Fibroblast of upper back skin (primary cell): ENCODE measurements around the gene PBX3.
A peak's percentile ranks its signal among the peaks of the same experiment; 100 is the strongest.
"Not testable (repeated sequence)": the region's sequence is repeated elsewhere in the genome, so short reads cannot be mapped to it uniquely, and the experiment has no call there.

Source experiments
- DNase-seq: peaks from one replicate; pipeline ENCODE4 v3.0.0-alpha.2; 2013

PBX3 gene

DNA sequence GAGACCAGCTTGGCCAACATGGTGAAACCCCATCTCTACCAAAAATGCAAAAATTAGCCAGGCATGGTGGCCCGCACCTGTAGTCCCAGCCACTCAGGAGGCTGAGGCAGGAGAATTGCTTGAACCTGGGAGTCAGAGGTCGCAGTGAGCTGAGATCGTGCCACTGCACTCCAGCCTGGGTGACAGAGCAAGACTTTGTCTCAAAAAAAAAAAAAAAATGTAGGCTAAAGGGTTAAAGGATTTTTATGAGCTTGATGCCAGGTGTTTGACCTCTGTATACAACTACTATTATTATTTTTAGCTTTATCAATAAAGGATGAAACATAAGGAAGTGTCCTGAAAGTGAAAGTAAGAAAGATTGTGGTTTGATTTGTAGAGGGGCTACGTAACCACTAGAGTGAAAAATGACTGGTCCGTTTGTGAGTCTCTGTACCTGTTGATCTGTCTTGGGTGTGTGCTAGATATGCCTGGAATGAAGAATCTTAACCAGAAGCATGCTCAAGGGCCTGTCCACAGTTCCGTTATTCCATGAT is 76.8 kb downstream of the PBX3 start:
- DNase-seq, result not testable (repeated sequence)

DNA sequence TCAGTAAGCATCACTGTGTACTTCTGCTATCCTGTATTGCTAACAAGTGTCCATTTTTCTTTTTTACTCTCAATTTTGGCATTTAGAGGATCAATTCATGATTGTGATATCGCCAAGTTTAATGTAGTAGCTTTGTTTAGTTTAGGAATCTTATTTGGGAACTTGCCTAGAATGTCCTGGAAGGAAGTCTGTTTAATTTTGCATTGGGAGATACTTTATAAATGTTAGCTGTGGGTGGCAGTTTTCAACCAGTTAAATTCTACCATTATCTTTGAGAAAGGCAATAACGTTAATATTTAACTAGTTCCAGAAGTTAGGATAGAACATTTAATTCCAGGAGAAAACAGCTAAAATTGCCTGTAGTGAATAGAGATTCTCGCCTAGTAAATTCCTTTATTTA is 78.6 kb downstream of the PBX3 start:
- no peak for DNase-seq

DNA sequence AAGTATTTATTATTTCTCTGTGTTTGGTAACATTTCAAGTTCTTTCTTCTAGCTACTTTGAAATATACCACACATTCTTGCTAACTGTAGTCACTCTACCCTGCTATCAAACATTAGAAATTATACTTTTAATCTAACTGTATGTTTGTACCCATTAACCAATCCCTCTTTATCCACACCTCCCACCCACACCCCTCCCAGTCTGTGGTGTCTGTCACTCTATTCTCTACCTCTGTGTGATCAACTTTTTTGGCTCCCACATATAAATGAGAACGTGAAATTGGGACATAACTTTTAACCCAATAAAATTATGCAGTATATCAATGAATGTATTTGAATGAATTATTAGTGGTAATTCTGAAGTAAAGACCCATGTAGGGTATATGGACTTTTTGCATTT is 79.7 kb downstream of the PBX3 start:
- no peak for DNase-seq

DNA sequence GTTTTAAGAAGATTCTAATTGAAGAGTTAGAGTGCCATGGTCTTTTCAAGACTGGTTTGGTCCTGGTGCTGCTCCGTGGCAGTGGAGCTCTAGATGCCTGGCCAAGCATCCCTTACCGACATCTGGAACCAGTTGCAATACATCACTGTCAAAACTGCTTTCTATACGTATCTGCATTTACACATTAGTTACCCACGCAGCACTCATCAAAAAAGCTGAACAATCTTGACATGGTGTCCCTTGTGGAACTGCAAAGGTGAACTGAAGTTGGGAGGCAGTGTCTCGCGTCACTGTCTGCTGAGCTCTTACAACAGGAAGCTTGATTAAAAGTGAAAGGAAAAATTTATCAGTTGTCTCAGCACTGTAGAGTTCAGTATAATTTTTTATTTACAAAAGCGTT is 82.6 kb downstream of the PBX3 start:
- DNase-seq, result peak; percentile 24

DNA sequence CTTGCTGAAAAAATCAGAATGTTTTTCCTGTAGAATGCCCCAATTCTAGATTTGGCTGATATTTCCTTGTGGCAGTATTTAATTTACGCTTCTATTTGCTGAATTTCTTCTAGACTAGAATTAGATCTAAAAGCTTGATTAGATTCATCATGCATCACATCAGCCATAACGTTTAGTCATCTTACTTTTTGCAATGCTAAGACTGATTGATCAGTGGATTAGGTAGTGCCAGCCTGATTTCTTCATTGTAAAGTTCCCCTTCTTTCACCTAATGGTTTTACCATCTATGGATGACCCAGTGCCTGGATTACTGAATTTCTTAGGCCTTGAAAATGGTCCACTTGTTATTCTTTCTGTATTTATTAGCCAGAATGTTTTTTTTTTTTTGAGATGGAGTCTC is 83.9 kb downstream of the PBX3 start:
- no peak for DNase-seq

DNA sequence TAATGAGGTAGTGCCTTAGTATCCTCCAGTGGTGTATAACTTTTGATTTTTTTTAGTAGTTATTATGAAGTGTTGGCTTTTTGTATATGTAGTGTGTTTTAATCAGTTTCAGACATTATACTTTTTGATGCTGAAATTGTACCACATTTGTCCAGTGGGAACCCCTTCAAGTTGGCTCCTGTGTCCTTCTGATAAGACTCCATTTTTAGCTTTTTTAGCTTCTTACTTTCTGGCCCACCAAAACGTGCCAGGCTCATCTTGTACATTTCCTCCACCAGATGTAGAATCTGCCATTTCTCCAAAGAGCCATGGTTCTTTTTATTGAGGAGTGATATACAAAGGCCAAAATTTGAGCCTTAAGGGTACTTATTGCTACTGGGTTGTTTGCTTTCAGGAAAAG is 84.4 kb downstream of the PBX3 start:
- DNase-seq, result no peak

DNA sequence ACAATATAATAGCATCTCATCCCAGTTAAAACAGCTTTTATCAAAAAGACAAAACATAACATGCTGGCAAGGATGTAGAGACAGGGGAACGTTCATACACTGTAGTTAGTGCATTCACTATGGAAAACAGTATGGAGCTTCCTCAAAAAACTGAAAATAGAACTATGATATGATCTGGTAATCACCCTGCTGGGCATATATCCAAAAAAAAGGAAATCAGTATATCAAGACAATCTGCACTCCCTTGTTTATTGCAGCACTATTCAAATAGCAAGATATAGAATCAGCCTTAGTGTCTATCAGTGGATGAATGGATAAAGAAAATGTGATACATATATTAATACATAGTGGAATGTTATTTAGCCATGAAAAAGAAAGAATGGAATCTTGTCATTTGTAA is 88.5 kb downstream of the PBX3 start:
- no peak for DNase-seq

DNA sequence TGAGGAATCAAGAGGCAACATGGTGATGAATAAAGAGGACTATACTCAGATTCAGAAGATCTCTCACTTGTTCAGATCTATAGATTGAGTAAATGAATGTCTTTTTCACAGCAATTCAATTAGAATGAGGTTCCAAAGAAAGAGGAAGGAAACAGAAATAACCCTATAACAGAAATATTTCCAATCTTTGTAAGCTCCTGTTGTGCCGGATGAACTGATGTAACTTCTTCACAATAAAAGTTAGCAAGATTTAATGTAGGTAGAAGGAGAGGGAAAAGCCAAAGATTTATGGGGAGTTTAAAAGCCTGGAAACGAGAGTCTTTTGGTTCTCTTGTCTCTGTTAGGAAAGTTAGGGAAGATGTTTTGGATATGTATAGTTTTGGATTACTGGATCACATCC is 92.1 kb downstream of the PBX3 start:
- DNase-seq, result peak; percentile 13

DNA sequence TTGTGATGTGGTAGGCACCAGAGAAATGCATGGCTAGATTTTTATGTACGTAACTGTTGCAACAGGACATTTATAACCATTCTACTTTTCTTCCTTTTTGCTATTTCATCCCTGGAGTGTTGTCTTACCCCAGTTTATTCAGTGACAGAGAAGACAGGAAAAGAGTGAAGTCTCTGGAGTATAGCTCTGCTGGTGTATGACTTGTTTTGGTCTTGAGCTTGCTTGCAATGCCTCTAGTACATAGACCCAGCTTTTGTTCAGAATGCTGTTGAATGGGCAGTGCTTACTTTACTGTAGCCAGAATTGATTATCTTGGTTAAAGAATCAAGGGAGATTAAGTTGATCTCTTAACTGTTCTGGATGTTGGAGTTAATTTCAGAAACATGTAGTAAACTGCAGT is 94.3 kb downstream of the PBX3 start:
- DNase-seq, result no peak

DNA sequence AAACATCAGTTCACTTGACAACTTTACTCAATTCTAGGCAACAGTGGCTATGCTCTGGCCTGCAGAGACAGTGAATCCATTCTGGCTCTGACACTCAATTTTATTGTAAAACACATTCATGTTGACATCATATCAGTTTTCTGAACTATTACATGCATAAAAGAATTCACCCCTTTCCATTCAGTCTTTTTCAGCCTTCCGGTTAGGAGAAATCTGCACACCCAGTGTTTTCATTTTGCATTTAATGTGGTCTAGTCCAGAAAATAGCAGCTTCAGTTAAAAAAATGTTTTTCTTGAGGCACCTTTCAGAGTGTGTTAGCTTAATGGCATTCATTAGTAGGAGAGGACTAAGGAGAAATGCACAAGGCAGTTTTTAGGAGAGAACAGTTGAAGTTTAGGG is 95.1 kb downstream of the PBX3 start:
- DNase-seq, result no peak

DNA sequence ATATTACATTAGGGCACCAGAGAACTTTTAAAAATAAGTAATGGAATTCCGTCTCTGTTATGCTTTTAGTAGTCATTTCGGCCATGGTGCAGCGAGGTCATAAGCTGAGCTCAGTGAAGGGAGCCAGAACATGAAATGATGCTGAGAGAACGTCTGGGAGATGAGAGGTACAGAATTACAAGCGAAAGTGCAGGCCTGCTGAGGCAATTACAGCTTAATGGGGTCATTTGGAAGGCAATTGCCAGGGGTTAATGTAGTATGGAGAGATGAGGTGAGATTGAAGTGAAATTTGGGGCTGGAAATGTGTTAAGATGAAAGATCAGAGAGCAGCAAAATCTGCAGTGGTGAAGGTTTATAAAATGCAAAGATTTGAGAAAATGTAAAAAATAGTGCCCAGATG is 96.5 kb downstream of the PBX3 start:
- peak; percentile 16 for DNase-seq

DNA sequence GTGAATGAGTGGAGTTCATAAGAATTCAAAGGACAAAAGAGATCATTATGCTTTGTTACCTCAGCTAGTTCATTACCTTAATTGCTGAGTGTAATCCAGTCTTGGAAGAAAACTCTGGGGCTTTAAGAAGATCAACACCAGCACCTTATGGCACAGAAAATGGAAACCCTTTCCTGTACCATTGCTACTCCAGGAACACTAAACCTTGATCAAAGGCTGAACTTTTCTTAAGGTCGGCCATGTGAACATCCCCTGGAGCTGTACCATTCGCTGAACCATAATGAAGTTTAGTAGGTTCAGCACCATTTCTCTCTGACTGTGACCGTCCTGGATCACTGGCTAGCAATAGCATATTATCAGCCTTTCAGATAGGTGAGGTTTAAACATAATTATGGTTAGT is 97.4 kb downstream of the PBX3 start:
- DNase-seq, result no peak

DNA sequence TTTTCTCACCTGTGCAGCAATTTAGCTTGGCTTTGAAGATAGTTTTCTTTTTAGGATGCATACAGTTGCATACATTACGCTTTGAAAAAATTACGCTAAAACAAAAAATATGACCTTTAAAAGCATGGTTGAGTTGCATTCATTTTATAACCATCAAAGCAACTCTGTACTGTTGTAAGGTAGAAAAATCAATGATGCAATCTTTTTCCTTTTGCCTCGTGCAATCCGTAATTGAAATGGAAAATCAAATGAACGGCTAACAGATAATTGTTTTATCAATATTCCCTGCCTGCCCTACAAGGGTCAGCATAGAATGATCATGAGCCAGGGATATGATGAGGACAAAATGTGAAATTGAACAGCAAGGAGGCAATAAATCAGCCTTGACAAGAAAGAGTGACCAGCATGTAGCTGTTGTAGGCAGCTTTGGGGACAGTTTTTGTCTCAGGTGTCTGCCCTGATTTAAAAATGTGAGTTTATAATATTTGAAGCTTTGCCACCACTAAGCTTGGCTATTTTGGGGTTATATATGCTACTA is 98.2 kb downstream of the PBX3 start:
- no peak for DNase-seq

DNA sequence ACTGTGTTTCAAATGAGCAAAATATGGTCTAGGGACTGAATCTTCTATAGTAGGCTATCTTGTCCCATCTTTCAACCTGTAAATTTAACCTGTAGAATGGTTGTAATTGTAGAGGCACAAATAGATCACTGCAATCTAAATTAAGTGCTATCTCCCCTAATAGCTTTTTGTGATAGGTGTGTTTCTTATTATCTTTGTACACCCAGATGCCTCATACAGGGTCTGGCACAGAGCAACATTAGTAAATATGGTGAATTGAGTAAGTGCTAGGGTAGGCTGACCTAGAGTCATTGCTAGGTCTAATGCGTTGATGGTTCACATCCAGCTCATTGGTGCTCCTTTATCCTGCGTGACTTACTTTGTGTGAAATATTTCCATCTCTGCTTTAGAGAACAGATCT is 100.6 kb downstream of the PBX3 start:
- no peak for DNase-seq

DNA sequence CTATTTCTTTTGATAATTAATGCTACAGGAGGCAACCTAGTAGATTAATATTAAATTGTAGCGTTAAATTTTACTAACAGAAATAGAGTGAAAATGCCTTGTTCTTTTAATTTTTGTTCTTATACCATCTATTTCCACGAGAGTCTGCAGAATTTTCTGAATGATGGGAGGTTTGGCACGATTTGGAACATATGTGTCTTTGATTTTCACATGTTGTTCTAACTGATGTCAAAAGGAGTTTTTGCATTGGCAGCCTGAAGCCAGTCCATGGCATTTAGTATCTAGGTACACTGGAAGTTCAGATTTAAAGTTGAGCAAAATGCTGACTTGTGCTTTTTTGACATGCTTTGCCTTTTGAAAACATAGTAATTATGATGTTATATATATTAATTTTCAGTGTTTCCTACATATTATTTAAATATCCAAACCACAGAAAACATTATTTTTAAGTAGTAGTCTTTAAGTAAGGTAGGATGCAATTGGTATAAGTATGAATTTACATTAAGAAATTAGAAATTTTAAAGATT is 103.0 kb downstream of the PBX3 start:
- DNase-seq, result no peak

DNA sequence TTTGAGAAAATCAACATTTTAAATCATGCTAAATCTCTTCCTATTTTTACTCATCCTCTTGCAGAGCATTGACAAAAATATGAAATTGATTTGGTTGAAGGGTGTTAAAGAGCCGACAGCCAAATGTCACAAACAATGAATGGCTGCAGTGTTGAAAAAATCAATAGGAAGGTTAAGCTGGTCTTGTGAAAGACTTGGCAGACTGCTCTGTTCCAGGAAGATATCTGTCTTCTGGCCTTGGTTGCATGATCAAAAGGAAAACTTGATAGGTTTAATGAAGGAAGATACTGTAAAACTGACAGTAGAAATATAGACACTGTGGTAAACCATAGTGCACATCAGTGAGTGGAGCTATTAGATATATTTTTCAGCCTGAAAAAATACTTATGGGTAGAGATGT is 103.6 kb downstream of the PBX3 start:
- DNase-seq, result no peak

DNA sequence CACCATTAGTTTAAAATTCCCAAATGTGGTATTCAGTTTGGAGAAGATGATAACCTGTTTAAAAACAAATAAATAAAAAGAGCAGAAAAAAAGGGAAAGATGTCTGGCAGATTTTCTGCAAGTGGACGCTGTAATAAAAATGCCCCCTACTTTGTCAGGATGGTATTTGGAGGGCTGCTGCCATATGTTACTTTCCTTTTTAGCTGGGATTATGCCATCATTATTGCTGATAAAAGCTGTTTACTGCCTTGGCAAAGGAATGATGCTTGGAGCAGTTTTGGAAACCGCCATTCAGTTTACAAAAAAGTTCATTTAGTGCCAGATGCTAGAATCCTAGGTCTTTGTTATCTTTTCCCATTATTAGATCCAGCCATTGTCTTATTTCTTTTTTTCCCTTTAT is 104.8 kb downstream of the PBX3 start:
- no peak for DNase-seq

DNA sequence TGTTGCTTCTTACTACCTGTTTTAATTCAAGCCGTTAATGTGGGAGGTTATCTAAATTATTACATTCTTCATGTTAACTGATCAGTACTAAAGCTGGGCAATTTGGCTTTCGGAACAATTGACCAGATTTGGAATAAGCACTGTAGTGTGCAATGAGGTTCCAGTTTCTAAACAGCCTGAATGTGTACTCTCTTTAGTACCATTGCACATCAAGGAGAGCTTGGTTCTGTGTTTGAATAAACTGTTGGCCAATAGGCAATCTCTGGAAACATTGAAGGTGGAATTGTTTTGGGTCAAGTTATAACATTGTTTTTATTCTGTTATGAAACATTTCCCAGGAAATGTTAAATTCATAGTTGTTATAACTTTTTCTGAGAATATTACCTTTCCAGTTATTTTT is 105.2 kb downstream of the PBX3 start:
- no peak for DNase-seq

DNA sequence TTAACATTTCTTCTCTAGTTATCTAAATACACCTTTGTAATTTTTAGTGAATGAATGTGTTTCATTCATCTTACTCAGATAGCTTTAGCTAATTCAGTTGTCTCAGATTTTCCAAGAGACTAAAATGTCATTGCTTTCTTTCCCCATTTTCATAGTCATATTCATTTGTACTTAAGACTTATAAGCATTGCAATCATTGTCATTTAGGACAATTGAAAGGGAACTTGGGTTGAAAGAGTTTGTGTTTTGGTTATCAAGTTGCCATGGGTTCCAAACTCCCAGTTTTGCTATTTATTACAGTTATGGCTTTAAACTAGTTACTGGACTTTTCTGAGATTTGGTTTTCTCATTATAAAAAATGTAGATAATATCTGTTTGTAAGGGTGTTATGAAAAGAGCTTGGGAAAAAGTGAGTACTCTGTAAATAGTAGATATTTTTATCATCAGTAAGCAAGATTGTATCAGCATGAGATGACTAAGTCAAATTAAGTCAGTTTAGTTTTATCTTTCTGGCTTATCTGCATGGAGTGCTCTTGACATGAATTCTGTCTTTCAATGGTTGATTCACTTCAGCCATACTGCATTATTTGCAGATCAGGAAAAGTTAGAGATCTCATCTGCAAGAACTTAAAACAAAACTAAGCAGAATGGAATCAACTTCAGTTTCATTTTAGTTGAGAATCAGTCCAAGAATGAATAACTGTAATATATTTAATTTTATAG is 107.5 kb downstream of the PBX3 start:
- DNase-seq, result peak; percentile 10

DNA sequence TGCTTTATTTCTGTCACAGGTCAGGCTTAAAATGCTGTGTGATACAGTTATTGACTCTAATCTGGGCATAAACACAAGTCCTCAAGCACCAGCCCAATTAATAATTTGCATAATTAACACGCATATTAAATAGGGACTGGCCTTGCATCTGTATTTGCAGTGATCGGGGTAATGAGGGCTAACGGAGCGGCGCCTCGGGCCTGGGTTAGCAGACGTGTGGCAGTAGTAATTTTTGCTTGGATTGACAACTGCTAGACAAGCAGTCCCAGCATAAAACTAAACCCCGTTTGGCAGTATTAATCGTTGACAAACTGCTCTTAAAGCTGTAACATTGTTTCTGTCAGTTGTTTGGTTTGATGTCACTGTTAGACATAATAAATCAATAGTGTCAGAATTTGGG is 109.2 kb downstream of the PBX3 start:
- no peak for DNase-seq

DNA sequence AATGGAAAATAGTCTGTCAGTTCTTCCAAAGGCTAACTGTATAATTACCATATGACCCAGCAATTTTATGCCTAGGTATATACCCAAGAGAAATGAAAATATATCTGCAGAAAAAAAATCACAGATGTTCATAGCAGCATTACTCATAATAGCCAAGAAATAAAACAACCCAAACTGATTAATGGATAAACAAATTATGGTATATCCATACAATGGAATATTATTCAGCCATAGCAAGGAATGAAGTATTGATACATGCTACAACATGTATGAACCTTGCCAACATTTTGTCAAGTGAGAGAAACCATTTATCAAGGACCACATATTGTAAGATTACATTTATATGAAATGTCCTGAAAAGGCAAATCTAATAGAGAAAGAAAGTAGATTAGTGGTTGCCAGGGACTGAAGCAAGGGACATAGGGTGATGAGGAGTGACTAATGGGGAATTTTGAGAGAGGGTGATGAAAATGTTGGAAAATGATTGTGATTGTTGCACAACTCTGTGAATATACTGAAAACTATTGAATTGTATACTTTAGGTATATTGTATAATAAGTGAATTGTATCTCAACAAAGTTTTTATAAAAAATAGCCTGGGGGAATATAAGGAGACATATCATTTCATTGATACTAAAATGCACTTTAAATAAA is 114.4 kb downstream of the PBX3 start:
- DNase-seq, result peak; percentile 8

DNA sequence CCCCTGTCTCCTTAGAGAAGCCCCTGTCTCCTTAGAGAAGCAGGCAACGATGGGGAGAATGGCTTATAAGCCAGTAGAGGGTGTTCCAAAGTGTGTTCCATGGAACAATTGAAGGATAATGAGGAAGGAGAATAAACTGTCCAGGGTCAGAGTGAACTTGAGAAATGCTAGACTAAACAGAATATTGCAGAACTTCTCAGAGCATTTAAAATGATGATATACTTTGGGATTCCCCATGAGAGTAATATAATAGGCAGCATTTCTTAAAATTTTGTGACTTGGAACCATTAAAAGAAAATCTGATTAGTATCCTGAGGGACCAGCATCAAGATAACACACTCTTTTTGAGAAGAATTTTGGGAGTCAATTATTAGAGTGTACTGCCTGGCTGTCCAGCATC is 116.8 kb downstream of the PBX3 start:
- DNase-seq, result no peak

DNA sequence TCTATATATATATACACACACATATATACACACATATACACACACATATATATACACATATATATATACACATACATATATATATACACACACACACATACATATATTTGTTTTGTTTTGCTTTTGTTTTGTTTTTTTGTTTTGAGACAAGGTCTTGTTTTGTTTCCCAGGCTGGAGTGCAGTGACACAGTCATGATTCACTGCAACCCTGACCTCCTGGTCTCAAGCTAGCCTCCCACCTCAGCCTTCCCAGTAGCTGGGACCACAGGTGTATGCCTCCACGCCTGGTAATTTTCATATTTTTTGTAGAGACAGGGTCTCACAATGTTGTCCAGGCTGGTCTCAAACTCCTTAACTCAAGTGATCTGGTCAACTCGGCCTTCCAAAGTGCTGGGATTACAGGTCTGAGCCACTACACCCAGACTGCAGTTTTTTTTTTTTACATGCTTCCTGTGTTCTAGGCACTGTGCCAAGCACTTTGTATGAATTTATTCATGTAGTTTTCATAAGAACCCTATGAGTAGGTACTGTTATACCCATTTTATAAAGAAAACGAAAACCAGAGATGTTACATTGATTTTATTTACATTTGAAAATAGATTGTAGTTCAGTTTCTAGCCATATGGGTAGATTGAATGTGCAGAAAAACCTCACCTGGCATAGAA is 120.7 kb downstream of the PBX3 start:
- DNase-seq, result peak; percentile 35

DNA sequence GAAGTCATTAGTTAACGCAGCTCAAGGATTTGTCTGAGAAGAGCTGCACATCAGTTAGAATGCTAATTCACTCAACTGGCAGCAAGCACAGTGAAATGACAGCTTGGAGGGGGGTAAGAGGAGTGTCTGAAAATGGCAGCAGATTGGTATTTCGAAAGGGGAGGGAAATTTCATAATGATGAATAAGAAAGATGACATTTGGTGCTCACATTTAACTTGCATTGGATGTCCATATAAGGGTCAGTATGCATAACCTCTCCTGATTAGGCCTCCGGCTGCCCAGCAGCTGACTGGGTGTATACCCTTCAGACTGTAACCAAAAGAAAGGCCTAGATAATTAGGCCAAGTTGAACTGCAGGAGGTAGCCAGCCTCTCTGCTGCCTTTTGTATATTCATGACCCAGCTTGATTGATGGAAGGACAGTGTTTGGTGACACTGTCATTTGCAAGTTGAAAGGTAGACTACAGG is 131.0 kb downstream of the PBX3 start:
- DNase-seq, result peak; percentile 55
